DMS79 treated with DMSO at 0.1 percent for 48 hours (cell line): ENCODE data around the gene SLC25A11.
A peak's percentile ranks its signal among the peaks of the same experiment; 100 is the strongest.
"Not testable (repeated sequence)": the region's sequence is repeated elsewhere in the genome, so short reads cannot be mapped to it uniquely, and the experiment has no call there.

Source experiments
- DNase-seq: peaks from one replicate; lab custom pipeline; 2025; lab: John Stamatoyannopoulos, UW

The SLC25A11 gene

GRCh38 chr17:4920351-4921048 is 19.3 kb downstream of the SLC25A11 start:
- DNase-seq, result no peak

- DNase-seq, result no peak
Observed at GRCh38 chr17:4919511-4920047, 20.3 kb downstream of the SLC25A11 start.

GRCh38 chr17:4914551-4914950 is 25.3 kb downstream of the SLC25A11 start:
- not testable (repeated sequence) for DNase-seq

GRCh38 chr17:4913994-4914393 is 25.9 kb downstream of the SLC25A11 start:
- DNase-seq, result no peak

GRCh38 chr17:4908711-4909496 is 30.9 kb downstream of the SLC25A11 start:
- DNase-seq, result peak; percentile 78

- DNase-seq, result no peak
Observed at GRCh38 chr17:4908301-4908700, 31.5 kb downstream of the SLC25A11 start.

- DNase-seq, result not testable (repeated sequence)
Observed at GRCh38 chr17:4906642-4907041, 33.2 kb downstream of the SLC25A11 start.

- peak; percentile 86 for DNase-seq
Observed at GRCh38 chr17:4903051-4903818, 36.6 kb downstream of the SLC25A11 start, which contains the start of gene CHRNE. Gene CHRNE (minus strand): TSS chr17:4903098. CDS start chr17:4903063, 35 bp downstream.

GRCh38 chr17:4902540-4902939 is 37.3 kb downstream of the SLC25A11 start:
- no peak for DNase-seq

GRCh38 chr17:4901648-4902344 is 38.0 kb downstream of the SLC25A11 start:
- DNase-seq, result no peak

- no peak for DNase-seq
Observed at GRCh38 chr17:4901108-4901647, 38.7 kb downstream of the SLC25A11 start.

- DNase-seq, result no peak
Observed at GRCh38 chr17:4900231-4901107, 39.4 kb downstream of the SLC25A11 start.

- DNase-seq, result no peak
Observed at GRCh38 chr17:4899341-4900230, 40.3 kb downstream of the SLC25A11 start, which contains the start of gene C17orf107. Gene C17orf107 (plus strand): TSS chr17:4899536. CDS start chr17:4899763, 227 bp downstream.

GRCh38 chr17:4898927-4899326 is 40.9 kb downstream of the SLC25A11 start:
- DNase-seq, result no peak

- DNase-seq, result no peak
Observed at GRCh38 chr17:4898351-4898750, 41.5 kb downstream of the SLC25A11 start.

- no peak for DNase-seq
Observed at GRCh38 chr17:4897785-4898184, 42.1 kb downstream of the SLC25A11 start.

GRCh38 chr17:4897198-4897687 is 42.6 kb downstream of the SLC25A11 start:
- DNase-seq, result no peak

- no peak for DNase-seq
Observed at GRCh38 chr17:4896332-4897197, 43.3 kb downstream of the SLC25A11 start.
